ENCODE data around the gene OSGEP. TPM values are rescaled to one million over a fixed set of nuclear protein-coding genes. Genes with fewer than 3 reads are reported as not detected.
"Not testable (repeated sequence)": the region's sequence is repeated elsewhere in the genome, so short reads cannot be mapped to it uniquely, and the experiment has no call there.

Gene OSGEP
- total RNA-seq, 1 donor from 2014 or later = 36.3 TPM

DNA sequence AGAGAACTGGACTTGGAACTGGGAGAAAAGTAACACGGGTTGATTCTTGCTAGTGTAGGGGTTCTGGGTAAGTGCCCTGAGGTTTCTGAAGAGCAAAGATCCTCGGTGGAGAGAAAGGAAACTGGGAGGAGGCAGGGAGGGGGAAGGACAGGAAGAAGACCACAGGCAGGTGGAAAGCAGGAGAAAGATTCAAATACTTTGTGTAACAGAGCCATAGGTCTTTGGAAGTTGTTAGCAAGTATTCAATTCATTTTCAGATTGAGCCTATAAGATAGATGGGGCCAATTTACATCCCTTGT, 15.9 kb upstream of the OSGEP start:
- DNase-seq (ENCODE audit: low spot score in 2 of 2) = no peak
- no peak for FAIRE-seq

DNA sequence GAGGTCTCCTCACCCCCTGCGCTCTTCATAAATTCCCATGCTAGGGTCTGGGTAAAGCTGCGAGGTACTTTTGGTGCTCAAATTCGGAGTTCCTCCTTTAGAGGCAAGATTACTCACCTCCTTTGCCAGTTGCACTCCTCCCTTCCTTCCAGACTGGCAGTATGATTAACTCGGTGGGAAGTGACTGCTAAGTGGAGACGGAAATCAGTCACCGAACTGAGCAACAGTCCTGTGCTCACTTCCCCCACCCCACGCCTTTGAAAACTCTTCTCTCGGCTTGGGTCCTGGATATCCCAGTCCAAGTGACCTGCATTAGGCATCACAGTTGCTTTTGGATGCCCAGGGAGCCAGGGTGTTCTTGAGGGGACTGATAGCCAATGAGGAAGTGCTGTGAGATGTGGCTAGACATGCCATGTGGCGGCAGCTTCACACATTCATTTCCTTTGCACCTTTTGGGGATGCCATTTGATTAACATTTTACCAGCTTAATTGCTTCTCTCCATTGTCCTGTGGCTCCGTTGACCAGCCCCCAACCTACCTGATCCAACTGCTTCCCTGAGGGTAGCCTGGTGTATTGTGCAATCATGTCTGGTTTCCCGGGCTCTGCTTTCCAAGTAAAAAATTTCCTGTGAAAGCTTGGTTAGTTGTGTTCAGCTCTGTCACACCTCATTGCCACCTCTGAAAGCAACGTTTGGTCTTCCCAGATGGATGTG, 15.4 kb upstream of the OSGEP start:
- peak in 1 of 2 donors; percentile 66 for DNase-seq (ENCODE audit: low spot score in 2 of 2)
- FAIRE-seq = no peak

- FAIRE-seq = no peak
- peak; percentile 70 to 91 for DNase-seq (ENCODE audit: low spot score in 2 of 2)
Observed at GRCh38 chr14:20469242-20469889, 14.8 kb upstream of the OSGEP start, which contains the start of gene PNP. Gene PNP, plus strand, starts transcription at chr14:20469406. Its CDS starts 119 bp downstream, at chr14:20469525.

GRCh38 chr14:20468764-20469241, 14.2 kb upstream of the OSGEP start:
- no peak for FAIRE-seq

GRCh38 chr14:20461225-20462141, 6.9 kb upstream of the OSGEP start, which contains the start of gene PIP4P1:
Gene PIP4P1, minus strand, starts transcription at chr14:20461434. Its CDS starts 109 bp downstream, at chr14:20461325.
- FAIRE-seq = peak; percentile 94
- peak; percentile 94 to 95 for DNase-seq (ENCODE audit: low spot score in 2 of 2)

More at GRCh38 chr14:20468764-20469241, 14.2 kb upstream of the OSGEP start:
- DNase-seq (ENCODE audit: low spot score in 2 of 2) = no peak

- no peak for DNase-seq (ENCODE audit: low spot score in 2 of 2)
- FAIRE-seq = no peak
Observed at GRCh38 chr14:20460458-20461224, 6.0 kb upstream of the OSGEP start.

- no peak for FAIRE-seq
- DNase-seq (ENCODE audit: low spot score in 2 of 2) = no peak
Observed at GRCh38 chr14:20458031-20458789, 3.6 kb upstream of the OSGEP start.

DNA sequence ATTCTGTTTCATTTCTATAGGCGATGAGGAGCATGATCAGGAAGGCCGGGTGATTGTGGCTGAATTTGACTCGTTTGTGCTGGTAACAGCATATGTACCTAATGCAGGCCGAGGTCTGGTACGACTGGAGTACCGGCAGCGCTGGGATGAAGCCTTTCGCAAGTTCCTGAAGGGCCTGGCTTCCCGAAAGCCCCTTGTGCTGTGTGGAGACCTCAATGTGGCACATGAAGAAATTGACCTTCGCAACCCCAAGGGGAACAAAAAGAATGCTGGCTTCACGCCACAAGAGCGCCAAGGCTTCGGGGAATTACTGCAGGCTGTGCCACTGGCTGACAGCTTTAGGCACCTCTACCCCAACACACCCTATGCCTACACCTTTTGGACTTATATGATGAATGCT, 2.4 kb upstream of the OSGEP start:
- FAIRE-seq (no peak), DNase-seq (ENCODE audit: low spot score in 2 of 2) (no peak)

DNA sequence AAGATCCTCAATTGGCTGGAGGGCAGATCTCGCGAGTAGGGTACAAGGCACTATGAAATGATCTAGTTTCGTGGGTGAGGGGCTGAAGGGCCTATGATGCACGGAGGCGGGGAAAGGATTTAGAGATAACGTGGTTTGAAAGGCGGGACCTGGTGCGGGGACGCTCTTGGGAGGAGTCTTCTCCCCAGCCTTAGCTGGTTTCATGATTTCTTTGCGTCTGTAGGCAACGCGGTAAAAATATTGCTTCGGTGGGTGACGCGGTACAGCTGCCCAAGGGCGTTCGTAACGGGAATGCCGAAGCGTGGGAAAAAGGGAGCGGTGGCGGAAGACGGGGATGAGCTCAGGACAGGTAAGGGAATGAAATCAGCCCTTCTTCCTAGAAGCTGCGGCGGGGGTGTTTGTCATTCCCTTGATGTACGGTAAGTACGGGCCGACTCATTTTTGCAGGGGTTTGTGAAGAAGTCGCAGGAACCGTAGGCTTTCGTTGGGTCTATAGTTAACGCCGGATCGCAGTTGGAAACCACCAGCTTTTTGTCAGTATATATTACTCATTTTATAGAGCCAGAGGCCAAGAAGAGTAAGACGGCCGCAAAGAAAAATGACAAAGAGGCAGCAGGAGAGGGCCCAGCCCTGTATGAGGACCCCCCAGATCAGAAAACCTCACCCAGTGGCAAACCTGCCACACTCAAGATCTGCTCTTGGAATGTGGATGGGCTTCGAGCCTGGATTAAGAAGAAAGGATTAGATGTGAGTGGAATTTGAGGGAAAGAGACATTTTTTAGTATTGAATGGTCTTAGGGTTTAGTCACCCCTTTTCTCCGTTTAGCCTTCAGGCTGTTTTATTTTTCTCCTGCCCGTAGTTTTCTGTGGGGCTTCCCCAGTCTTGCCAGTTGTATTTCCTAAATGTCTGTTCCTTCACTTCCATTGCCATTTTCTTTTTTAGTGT, 1.0 kb upstream of the OSGEP start:
- no peak for DNase-seq (ENCODE audit: low spot score in 2 of 2)
- no peak for FAIRE-seq

DNA sequence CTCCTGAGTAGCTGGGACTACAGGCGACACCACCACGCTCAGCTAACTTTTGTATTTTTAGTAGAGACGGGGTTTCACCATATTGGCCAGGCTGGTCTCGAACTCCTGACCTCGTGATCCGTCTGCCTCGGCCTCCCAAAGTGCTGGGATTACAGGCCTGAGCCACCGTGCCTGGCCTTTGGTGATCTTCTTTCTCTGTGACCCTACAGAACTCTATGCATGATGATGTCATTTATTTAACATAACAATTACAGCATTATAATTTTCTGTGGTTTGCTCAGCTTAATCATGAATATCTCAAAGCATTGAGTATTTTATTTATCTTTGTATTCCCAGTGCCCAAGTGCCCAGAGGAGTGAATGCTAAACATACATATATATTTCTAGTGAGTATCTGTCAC, 1.8 kb downstream of the OSGEP start:
- DNase-seq (ENCODE audit: low spot score in 2 of 2); FAIRE-seq: not testable (repeated sequence)

DNA sequence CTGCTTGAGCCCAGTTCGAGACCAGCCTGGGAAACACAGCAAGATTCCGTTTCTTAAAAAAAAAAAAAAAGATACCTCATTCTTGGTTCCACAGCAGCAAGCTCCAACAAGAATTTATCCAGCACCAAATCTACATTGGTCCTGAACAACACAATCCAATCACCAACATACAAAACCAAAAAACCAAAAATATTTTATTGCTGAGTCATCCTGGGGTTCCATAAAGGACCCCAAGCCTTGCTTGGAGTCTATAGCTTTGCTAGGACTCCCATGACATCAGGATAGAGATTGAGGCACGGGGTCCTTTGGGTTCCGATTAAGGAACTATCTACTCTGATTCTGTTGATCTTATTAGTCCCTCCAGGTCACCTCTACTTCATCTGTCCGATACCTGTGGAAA, 7.7 kb downstream of the OSGEP start:
- FAIRE-seq = no peak

DNA sequence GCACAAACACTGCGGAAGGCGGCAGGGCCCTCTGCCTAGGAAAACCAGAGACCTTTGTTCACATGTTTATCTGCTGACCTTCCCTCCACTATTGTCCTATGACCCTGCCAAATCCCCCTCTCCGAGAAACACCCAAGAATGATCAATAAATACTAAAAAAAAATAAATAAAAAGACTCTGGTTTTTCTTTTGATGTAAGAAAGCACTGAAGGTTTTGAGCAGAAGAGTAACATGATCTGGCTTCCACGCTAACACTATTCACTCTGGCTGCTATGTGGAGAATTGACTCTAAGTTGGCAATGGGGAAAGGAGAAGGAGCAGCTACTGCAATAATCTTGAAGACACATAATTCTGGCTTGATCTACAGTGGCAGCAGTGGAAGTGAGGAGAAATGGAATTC, 11.0 kb downstream of the OSGEP start:
- not testable (repeated sequence) for FAIRE-seq; DNase-seq (ENCODE audit: low spot score in 2 of 2)

More for the DNA sequence above, 7.7 kb downstream of the OSGEP start:
- no peak for DNase-seq (ENCODE audit: low spot score in 2 of 2)

- FAIRE-seq (no peak), DNase-seq (ENCODE audit: low spot score in 2 of 2) (no peak)
Observed at GRCh38 chr14:20441461-20441860, 13.2 kb downstream of the OSGEP start.

DNA sequence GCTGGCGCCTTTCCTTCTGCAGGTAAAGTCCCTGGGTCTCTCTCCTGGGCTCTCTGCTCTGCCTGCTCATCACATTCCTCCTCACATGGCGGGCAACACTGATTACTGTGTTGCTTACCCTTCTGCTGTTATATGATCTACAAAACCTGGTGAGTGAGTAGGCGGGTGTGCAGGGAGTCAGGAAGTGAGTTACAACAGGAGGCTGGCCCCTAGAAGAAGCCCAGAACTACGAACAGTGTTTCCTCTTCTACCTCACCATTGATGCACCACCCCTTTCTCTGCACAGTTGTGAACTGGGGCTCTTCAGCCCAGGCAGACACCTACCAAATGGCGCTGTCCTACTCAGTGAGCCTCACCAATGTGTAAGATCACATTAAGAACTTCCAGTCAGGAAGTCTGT, 13.7 kb downstream of the OSGEP start:
- DNase-seq (ENCODE audit: low spot score in 2 of 2) = no peak

DNA sequence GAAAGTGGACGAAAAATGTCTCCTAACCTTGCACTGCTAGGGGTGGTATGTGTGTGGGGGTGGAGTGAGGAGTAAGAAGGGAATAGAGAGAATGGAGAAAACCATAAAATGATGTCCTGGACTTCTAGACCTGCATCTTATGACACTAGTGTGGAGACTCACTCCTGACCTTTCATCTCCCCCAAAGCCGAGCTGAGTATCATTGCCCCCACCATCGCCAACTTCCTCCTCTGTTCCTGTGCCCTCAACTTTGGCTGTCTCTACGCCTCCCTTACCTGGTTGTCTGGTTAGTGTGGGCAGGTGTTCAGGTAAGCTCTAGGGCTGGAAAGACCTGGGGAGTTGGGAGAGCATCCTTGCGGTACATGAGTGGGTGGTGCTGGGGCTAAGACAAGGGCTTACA, 14.1 kb downstream of the OSGEP start:
- FAIRE-seq = no peak
- no peak for DNase-seq (ENCODE audit: low spot score in 2 of 2)

More for the DNA sequence above, 13.7 kb downstream of the OSGEP start:
- no peak for FAIRE-seq

DNA sequence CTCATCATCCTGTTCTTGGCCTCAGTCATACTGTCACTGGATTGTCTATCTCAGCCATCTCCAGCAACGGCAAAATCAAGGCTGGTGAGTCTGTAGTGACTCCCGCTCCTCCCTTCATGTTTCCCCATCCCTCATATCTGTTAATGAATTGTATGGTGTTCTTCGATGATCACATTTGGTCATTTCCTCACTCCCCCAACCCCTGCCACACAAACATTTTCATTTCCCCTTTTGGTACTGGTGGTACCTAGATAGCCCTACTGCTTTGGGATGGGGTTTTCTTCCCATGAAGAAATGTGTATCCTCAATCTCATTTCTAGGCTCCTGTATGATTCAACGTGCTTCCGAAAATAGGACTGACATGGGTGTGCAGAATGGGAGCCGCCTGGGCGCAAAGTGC, 15.9 kb downstream of the OSGEP start:
- FAIRE-seq (no peak), DNase-seq (ENCODE audit: low spot score in 2 of 2) (no peak)

GRCh38 chr14:20436363-20436755, 18.3 kb downstream of the OSGEP start:
- FAIRE-seq (no peak), DNase-seq (ENCODE audit: low spot score in 2 of 2) (no peak)

Data from frontal cortex (tissue), 4 donors.